ENCODE results near the gene P3H1. TPM values are rescaled to one million over a fixed set of nuclear protein-coding genes. Genes with fewer than 3 reads are reported as not detected.
"Not testable (repeated sequence)": the region's sequence is repeated elsewhere in the genome, so short reads cannot be mapped to it uniquely, and the experiment has no call there.

Gene P3H1
- total RNA-seq, 1 donor from 2014 or later, result 74.8 TPM

GRCh38 chr1:42730002-42730401, 36.8 kb downstream of the P3H1 start:
- no peak for DNase-seq

- not testable (repeated sequence) for DNase-seq
Observed at GRCh38 chr1:42725820-42726219, 41.0 kb downstream of the P3H1 start.

DNA sequence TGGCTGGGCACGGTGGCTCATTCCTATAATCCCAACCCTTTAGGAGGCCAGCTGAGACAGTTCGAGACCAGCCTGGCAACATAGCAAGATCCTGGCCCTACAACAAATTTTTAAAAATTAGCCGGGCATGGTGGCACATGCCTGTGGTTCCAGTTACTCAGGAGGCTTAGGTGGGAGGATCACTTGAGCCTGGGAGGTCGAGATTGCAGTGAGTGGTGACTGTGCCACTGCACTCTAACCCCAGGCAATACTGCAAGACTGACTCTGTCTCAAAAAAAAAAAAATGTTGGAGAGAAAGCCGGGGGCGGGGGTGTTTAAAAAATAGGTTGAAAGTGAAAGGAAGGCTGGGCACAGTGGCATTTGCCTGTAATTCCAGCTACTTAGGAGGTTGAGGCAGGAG, 43.3 kb downstream of the P3H1 start:
- DNase-seq, result no peak

DNA sequence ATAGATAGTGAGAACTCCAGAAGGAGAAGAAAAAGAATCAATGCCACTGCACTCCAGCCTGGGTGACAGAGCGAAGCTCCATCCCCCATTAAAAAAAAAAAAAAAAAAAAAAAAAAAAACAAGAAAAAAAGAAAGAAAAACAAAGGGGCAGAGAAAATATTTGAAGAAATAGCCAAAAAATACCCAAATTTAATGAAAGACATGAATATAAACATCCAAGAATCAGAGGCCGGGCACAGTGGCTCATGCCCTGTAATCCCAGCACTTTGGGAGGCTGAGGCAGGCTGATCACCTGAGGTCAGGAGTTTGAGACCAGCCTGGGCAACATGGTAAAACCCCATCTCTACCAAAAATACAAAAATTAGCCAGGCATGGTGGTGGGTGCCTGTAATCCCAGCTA, 44.4 kb downstream of the P3H1 start:
- DNase-seq, result not testable (repeated sequence)

GRCh38 chr1:42721926-42722325, 44.9 kb downstream of the P3H1 start:
- no peak for DNase-seq

- DNase-seq, result no peak
Observed at GRCh38 chr1:42720868-42721267, 46.0 kb downstream of the P3H1 start.

DNA sequence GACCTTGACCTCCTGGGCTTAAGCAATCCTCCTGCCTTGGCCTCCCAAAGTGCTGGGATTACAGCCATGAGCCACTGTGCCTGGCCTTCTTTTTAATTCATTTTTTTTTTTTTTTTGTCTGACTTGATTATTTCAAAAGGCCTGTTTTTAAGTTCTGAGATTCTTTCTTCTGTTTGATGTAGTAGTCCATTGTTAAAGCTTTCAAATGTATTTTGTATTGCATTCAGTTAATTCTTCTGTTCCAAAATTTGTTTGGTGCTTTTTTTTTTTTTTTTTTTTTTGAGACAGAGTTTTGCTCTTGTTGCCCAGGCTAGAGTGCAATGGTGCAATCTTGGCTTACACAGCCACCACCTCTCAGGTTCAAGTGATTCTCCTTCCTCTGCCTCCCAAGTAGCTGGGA, 52.4 kb downstream of the P3H1 start:
- not testable (repeated sequence) for DNase-seq

DNA sequence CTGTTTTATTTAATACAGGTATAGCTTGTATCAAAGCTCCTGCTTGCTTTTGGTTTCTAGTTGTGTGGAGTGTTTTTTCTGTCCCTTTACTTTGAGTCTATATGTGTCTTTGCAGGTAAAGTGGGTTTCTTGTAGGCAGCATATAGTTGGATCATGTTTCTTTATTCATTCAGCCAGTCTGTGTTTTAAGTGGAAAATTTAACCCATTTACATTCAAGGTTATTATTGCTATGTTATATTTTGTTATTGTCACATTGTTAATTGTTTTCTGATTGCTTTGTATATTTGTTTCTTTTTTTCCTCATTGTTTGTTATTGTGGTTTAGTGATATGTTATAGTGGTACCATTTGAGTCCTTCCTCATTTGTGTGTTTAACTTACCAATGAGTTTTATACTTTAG, 53.5 kb downstream of the P3H1 start:
- no peak for DNase-seq

DNA sequence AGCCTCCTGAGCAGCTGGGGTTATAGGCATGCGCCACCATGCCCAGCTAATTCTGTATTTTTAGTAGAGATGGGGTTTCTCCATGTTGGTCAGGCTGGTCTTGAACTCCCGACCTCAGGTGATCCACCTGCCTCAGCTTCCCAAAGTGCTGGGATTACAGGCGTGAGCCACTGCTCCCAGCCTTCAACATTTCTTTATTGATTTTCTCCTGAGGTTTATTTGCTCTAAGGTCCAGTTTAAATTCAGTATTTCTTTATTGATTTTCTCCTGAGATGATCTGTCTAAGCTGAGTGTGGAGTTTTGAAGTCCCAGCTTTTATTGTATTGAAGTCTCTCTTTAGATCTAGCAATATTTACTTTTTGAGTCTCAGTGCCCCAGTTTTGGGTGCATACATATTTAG, 54.0 kb downstream of the P3H1 start:
- not testable (repeated sequence) for DNase-seq

DNA sequence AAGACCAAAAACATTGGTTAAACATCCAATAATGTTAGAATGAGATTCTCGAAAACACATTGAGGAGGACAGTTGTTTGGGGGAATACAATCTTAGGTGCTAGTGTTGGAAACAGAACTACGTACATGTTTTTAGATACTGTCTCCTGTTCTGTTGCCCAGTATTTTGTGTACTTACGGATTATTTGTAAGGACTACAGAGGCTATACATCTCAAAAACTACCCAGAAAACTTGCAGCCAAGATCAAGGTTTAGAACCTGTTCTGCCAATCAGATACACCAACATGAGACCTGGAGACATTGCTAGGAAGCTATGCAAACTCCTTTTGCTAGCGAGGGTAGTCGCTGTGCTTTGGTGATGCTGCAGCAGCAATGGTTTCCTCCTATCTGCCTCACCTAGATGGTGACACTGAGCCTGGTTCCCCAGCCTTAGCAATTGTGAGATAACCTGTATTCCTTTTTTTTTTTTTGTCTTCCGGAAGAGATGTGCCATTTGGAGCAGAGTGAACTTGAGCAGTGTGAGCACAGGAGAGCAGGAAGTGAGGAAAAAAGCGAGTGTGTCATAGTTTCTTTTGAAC, 62.9 kb downstream of the P3H1 start:
- DNase-seq, result no peak

DNA sequence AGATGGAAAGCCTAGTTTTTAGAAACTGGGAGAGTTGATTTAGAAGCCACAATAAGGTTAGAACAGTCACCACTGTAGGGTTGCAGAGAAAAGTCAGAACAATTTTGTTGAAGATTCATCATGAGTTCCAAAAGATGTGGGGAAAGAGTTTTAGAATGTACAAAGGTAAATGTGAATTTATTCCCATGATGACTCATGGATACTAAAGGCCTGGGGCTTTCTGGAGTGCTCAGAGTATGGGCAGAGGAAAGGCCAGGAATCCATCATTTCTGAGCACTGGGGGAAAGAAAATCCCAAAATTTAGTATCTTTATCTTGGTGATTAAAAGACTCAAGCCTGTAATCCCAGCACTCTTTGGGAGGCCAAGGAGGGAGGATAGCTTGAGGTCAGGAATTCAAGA, 66.8 kb downstream of the P3H1 start:
- DNase-seq, result no peak

- no peak for DNase-seq
Observed at GRCh38 chr1:42698081-42698813, 68.6 kb downstream of the P3H1 start.

Other genes with a start within 250 kb of the P3H1 start
- gene PPIH, start 108.6 kb downstream of the P3H1 start, total RNA-seq, result 22.1 TPM
- 297 TPM for gene YBX1, start 84.6 kb downstream of the P3H1 start, total RNA-seq
- gene CLDN19, start 26.8 kb downstream of the P3H1 start, total RNA-seq, result 2.7 TPM
- gene C1orf50, start 221 bp upstream of the P3H1 start, total RNA-seq, result 5.2 TPM
- gene TMEM269, start 18.0 kb upstream of the P3H1 start, total RNA-seq, result 0.10 TPM
- 10.9 TPM for gene ERMAP, start 50.1 kb upstream of the P3H1 start, total RNA-seq
- gene SVBP, start 50.4 kb upstream of the P3H1 start, total RNA-seq, result 23.7 TPM
- 7.7 TPM for gene ZNF691, start 79.6 kb upstream of the P3H1 start, total RNA-seq
- 76.7 TPM for gene SLC2A1, start 191.8 kb upstream of the P3H1 start, total RNA-seq

Measured in skin of body (tissue), 2 donors.